GM12872 (cell line): ENCODE data around the gene PCDHGB4.
A peak's percentile ranks its signal among the peaks of the same experiment; 100 is the strongest.
"Not testable (repeated sequence)": the region's sequence is repeated elsewhere in the genome, so short reads cannot be mapped to it uniquely, and the experiment has no call there.

ENCODE experiments used
- TF ChIP-seq, protein P1 (sequence below): IDR thresholded peaks from 3 replicates; pipeline ENCODE4 v1.5.1; 2011; ENCODE audit warnings: low read depth, mild to moderate bottlenecking, low read length, moderate library complexity; ENCODE audit not compliant: insufficient read depth

The PCDHGB4 gene

DNA sequence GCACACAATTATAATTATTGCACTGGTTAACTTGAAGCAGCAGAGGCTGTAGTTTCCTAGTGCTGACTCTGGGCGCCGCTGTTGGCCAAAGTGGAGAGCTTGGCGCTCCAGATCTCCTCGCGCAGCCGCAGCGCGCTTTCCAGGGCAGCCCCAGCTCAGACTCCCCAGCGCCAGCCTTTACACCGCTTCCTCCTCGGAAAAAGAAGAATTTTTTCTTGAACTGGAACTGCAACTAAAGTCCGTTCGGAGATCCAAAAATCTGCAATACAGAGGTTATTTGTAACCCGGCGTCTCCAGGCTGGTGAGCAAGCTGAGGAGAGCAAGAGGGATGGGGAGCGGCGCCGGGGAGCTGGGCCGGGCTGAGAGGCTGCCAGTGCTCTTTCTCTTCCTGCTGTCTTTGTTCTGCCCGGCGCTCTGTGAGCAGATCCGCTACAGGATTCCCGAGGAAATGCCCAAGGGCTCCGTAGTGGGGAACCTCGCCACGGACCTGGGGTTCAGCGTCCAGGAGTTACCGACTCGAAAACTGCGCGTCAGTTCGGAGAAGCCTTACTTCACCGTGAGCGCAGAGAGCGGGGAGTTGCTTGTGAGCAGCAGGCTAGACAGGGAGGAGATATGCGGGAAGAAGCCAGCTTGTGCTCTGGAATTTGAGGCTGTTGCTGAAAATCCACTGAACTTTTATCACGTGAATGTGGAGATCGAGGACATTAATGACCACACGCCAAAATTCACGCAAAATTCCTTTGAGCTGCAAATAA is at the start of gene PCDHGB4:
PCDHGB4 (plus strand) TSS at position 142 of the 755 bp plus-strand sequence; CDS start at position 329, 187 bp downstream.
- TF ChIP-seq, protein P1, sequence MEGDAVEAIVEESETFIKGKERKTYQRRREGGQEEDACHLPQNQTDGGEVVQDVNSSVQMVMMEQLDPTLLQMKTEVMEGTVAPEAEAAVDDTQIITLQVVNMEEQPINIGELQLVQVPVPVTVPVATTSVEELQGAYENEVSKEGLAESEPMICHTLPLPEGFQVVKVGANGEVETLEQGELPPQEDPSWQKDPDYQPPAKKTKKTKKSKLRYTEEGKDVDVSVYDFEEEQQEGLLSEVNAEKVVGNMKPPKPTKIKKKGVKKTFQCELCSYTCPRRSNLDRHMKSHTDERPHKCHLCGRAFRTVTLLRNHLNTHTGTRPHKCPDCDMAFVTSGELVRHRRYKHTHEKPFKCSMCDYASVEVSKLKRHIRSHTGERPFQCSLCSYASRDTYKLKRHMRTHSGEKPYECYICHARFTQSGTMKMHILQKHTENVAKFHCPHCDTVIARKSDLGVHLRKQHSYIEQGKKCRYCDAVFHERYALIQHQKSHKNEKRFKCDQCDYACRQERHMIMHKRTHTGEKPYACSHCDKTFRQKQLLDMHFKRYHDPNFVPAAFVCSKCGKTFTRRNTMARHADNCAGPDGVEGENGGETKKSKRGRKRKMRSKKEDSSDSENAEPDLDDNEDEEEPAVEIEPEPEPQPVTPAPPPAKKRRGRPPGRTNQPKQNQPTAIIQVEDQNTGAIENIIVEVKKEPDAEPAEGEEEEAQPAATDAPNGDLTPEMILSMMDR, result not testable (repeated sequence)

DNA sequence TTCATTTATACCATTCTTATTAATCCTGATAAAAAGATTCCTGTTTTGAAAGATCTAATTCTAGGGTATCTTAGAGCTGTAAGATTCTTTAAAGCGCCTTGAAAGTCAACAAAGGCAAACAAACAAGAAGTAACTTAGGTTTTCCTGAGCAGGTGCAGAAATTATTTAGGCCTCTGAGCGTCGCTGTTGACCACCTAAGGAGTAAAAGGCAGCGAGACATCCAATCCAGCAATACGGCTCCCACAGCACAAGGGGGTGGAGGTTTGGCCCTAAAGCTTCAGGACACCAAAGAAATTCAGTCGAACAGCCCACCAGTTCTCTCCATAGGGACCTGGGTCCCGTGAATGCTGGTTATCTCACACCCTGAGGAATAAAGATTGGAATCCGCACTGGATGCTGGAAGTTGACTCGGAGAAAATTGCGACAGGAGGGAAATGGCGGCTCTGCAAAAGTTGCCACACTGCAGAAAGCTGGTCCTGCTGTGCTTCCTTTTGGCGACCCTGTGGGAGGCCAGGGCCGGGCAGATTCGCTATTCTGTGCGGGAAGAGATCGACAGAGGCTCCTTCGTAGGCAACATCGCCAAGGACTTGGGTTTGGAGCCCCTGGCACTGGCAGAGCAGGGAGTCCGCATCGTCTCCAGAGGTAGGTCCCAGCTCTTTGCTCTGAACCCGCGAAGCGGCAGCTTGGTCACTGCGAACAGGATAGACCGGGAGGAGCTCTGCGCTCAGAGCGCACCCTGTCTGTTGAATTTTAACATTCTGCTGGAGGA is 48.8 kb upstream of the PCDHGB4 start, which contains the start of gene PCDHGA2:
PCDHGA2 (plus strand) TSS at position 223 of the 769 bp plus-strand sequence.
- TF ChIP-seq, protein P1, result peak; percentile 54; the same call in 2 of the 3 replicates

- TF ChIP-seq, protein P1, result no peak
Observed at GRCh38 chr5:141342773-141343172, 44.7 kb upstream of the PCDHGB4 start.

DNA sequence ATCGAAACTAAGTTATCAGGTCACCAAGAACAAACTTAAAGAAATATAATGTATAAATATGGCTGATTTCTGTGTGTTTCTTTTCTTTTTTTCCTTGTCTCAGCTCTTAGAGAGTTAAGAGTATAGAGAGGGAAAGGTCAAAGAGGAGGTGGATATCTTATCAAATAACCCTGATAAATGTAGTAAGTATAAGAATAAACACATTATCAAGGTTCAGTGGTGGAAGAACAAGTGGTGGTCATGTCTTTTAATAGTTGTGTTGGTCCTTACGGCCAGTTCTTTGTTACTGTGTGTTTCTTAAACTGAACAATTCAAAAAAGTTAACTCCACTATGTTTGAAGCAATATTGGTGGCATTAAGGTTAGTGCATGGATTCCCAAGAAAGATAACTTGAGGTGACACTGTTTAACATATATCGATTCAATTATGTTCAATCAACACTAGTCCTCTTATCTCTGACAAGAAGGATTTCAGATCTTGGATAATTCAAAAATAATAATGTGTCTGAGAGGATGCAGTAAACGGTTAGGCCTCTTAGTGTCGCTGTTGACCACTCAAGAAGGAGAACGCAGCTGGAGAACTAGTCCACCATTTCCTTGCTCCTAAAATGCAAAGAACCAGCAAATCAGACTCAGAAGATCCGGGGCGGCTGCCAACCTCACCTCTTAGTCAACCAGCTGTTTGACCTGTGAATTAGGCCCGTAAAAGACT is 44.1 kb upstream of the PCDHGB4 start, which contains the start of gene PCDHGA3:
PCDHGA3 (plus strand) TSS at position 588 of the 711 bp plus-strand sequence. CDS start 205 bp downstream, outside the sequence.
- TF ChIP-seq, protein P1, result peak; percentile 33; the same call in 2 of the 3 replicates

DNA sequence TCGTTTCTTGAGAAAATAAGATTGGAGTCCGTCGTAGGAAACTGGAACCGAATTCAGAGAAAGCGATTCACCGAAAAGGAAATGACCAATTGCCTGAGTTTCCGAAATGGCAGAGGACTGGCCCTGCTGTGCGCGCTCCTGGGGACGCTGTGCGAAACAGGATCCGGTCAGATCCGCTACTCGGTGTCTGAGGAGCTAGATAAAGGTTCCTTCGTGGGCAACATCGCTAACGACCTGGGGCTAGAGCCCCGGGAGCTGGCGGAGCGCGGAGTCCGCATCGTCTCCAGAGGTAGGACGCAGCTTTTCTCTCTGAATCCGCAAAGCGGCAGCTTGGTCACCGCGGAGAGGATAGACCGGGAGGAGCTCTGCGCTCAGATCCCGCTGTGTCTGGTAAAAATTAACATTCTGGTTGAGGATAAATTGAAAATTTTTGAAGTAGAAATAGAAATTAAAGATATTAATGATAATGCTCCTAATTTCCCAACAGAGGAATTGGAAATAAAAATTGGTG is 43.5 kb upstream of the PCDHGB4 start:
- TF ChIP-seq, protein P1, result no peak

DNA sequence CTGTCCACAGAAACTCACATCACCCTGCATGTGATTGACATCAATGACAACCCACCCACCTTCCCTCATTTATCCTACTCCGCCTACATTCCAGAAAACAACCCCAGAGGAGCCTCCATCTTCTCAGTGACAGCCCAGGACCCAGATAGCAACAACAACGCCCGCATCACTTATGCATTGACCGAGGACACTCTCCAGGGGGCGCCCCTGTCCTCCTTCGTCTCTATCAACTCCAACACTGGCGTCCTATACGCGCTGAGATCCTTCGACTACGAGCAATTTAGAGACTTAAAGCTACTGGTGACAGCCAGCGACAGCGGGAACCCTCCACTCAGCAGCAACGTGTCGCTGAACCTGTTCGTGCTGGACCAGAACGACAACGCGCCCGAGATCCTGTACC is 42.2 kb upstream of the PCDHGB4 start:
- TF ChIP-seq, protein P1, result no peak
